ENCODE measurements around the gene RBKS. TPM values are rescaled to one million over a fixed set of nuclear protein-coding genes. Genes with fewer than 3 reads are reported as not detected.
"Not testable (repeated sequence)": the region's sequence is repeated elsewhere in the genome, so short reads cannot be mapped to it uniquely, and the experiment has no call there.

Gene RBKS
- total RNA-seq, 1 experiment from 2014 or later, result 3.8 TPM

- no peak for DNase-seq (ENCODE audit: extremely low read depth, low read depth)
Observed at GRCh38 chr2:27771202-27771547, 119.0 kb downstream of the RBKS start.

- no peak for DNase-seq (ENCODE audit: extremely low read depth, low read depth)
Observed at GRCh38 chr2:27766287-27766661, 123.9 kb downstream of the RBKS start.

GRCh38 chr2:27765621-27766286 is 124.4 kb downstream of the RBKS start:
- no peak for DNase-seq (ENCODE audit: extremely low read depth, low read depth)

GRCh38 chr2:27764526-27764925 is 125.7 kb downstream of the RBKS start:
- DNase-seq (ENCODE audit: extremely low read depth, low read depth), result not testable (repeated sequence)

GRCh38 chr2:27763907-27764267 is 126.3 kb downstream of the RBKS start:
- DNase-seq (ENCODE audit: extremely low read depth, low read depth), result no peak

GRCh38 chr2:27762951-27763906 is 127.0 kb downstream of the RBKS start:
- no peak for DNase-seq (ENCODE audit: extremely low read depth, low read depth)

- no peak for DNase-seq (ENCODE audit: extremely low read depth, low read depth)
Observed at GRCh38 chr2:27756544-27757498, 133.4 kb downstream of the RBKS start.

- DNase-seq (ENCODE audit: extremely low read depth, low read depth), result no peak
Observed at GRCh38 chr2:27756091-27756490, 134.1 kb downstream of the RBKS start.

- DNase-seq (ENCODE audit: extremely low read depth, low read depth), result no peak
Observed at GRCh38 chr2:27754831-27755230, 135.4 kb downstream of the RBKS start.

GRCh38 chr2:27754138-27754588 is 136.0 kb downstream of the RBKS start:
- DNase-seq (ENCODE audit: extremely low read depth, low read depth), result peak; percentile 80

GRCh38 chr2:27752551-27753237 is 137.5 kb downstream of the RBKS start:
- no peak for DNase-seq (ENCODE audit: extremely low read depth, low read depth)

GRCh38 chr2:27751377-27751776 is 138.8 kb downstream of the RBKS start:
- no peak for DNase-seq (ENCODE audit: extremely low read depth, low read depth)

GRCh38 chr2:27748803-27749554 is 141.2 kb downstream of the RBKS start:
- not testable (repeated sequence) for DNase-seq (ENCODE audit: extremely low read depth, low read depth)

GRCh38 chr2:27747827-27748352 is 142.3 kb downstream of the RBKS start:
- no peak for DNase-seq (ENCODE audit: extremely low read depth, low read depth)

- DNase-seq (ENCODE audit: extremely low read depth, low read depth), result no peak
Observed at GRCh38 chr2:27746325-27746724, 143.9 kb downstream of the RBKS start.

- not testable (repeated sequence) for DNase-seq (ENCODE audit: extremely low read depth, low read depth)
Observed at GRCh38 chr2:27745494-27745893, 144.7 kb downstream of the RBKS start.

GRCh38 chr2:27742571-27742970 is 147.6 kb downstream of the RBKS start:
- DNase-seq (ENCODE audit: extremely low read depth, low read depth), result no peak

- DNase-seq (ENCODE audit: extremely low read depth, low read depth), result no peak
Observed at GRCh38 chr2:27741673-27742072, 148.5 kb downstream of the RBKS start.

GRCh38 chr2:27739058-27739373 is 151.2 kb downstream of the RBKS start:
- no peak for DNase-seq (ENCODE audit: extremely low read depth, low read depth)
